Heart left ventricle (tissue), 16 donors: ENCODE measurements around the gene SLC5A10. TPM values are rescaled to one million over a fixed set of nuclear protein-coding genes. Genes with fewer than 3 reads are reported as not detected.
"Not testable (repeated sequence)": the region's sequence is repeated elsewhere in the genome, so short reads cannot be mapped to it uniquely, and the experiment has no call there.

Experiments
- ATAC-seq, 4 donors: fragments of 200-7000 bp; cut with Tn5 transposase; one replicate each; pipeline ENCODE4 v1.9.1; 2020 to 2022; ENCODE audit warnings: moderate library complexity in 4 of 4, mild to moderate bottlenecking in 3 of 4, moderate number of reproducible peaks in 1 of 4
- DNase-seq, 5 donors: peaks; one replicate each; pipeline ENCODE4 v3.0.0-alpha.2; 2020
- H3K27ac ChIP-seq, 12 donors: fragments of 200-600 bp; sonication (generic) in 4 of 12; one replicate each; pipeline versions ENCODE4 v1.5.0 to v1.8.0; 2016 to 2022; ENCODE audit warnings: mild to moderate bottlenecking in 2 of 12
- H3K27me3 ChIP-seq, 9 donors: fragments of 200-600 bp; sonication (generic) in 2 of 9; one replicate each; pipeline versions ENCODE4 v1.5.1 to v1.8.0; 2016 to 2022; ENCODE audit warnings: mild to moderate bottlenecking in 3 of 9
- H3K36me3 ChIP-seq, 9 donors: fragments of 200-600 bp; sonication (generic) in 2 of 9; one replicate each; pipeline versions ENCODE4 v1.5.0 to v1.8.0; 2018 to 2022; ENCODE audit warnings: mild to moderate bottlenecking in 2 of 9
- H3K4me1 ChIP-seq, 12 donors: fragments of 200-600 bp; sonication (generic) in 4 of 12; one replicate each; pipeline versions ENCODE4 v1.5.0 to v1.8.0; 2016 to 2022; ENCODE audit warnings: mild to moderate bottlenecking in 3 of 12
- H3K4me3 ChIP-seq, 12 donors: fragments of 200-600 bp; sonication (generic) in 4 of 12; one replicate each; pipeline versions ENCODE4 v1.5.0 to v1.8.0; 2017 to 2022; ENCODE audit warnings: mild to moderate bottlenecking in 9 of 12, moderate library complexity in 4 of 12
- H3K9me3 ChIP-seq, 12 donors: fragments of 200-600 bp; sonication (generic) in 4 of 12; one replicate each; pipeline versions ENCODE4 v1.5.0 to v1.8.0; 2016 to 2022; ENCODE audit warnings: mild to moderate bottlenecking in 1 of 12
- WGBS, 4 donors: extraction: QIAGEN DNeasy Blood & Tissue Kit in 2 of 4; methylation state at CpG; one replicate each; pipeline versions ENCODE4 v1.1.5 to v1.1.7; 2013 to 2018; 5-methylcytosine and 5-hydroxymethylcytosine counted together
- intact Hi-C, 10 donors: fragments of 100-400 bp; cut with DNase I; formaldehyde crosslinking; loops; one replicate each; pipeline versions ENCODE4 v1.11.1 to v1.14.2; 2022
- polyA plus RNA-seq, 2 donors: library from polyadenylated mRNA; stranded (reverse); fragments of 200-250 nt; gene quantifications; one replicate each; pipeline ENCODE4 v1.2.3, GENCODE V29; 2013
- total RNA-seq, 9 donors: library from RNA; depleted of rRNA in 2 of 9; stranded (reverse); fragments of >200 nt in 2 of 9; fragmentation: NEBNext Ultra II Directional in 3 of 9; extraction: Animal tissue kit (Norgen Biotek cat#: 25700) in 3 of 9; gene quantifications; one replicate each; pipeline versions ENCODE4 v1.1.0 to v1.2.4, GENCODE V29; 2016 to 2023
- donor health status: ischemic (EF 13 %, LVEDD 7.1; RV severe dilation, severe dysfunction).
- donor health status: healthy with polysubstance abuse.
- donor health status: DM: no; HTN: yes; CAD: no.
- donor health status: DM: no; HTN: no; CAD: no.
- donor health status: ischemic (EF 25% LVEDD 6.9; RV normal size, moderate dysfunction).
- donor health status: ischemic (EF 25% LVEDD 5.7; RV mildly dilated, moderate dysfunction).
- donor health status: healthy.
- donor health status: DM: yes; HTN: yes; CAD: no.
- donor health status: ischemic (EF 35%, LVEDD 5.7; RV mildly dilated, moderate dysfunction).
- donor health status: nonischemic (EF 11% LVEDD 7.7; RV severe dilation, severe dysfunction).
- donor health status: DM: yes; HTN: yes; CAD: no.
- donor health status: PGD.
- donor health status: ischemic (EF 29% LVEDD 5.4; RV normal size, mild dysfunction).
- donor health status: nonischemic (EF 23%, LVEDD 6.1; RV moderate dilation, normal function).

The SLC5A10 gene
- total and polyA plus RNA-seq, 11 donors = 0.04 to 0.31 (median 0.09) TPM; not detected in 7

DNA sequence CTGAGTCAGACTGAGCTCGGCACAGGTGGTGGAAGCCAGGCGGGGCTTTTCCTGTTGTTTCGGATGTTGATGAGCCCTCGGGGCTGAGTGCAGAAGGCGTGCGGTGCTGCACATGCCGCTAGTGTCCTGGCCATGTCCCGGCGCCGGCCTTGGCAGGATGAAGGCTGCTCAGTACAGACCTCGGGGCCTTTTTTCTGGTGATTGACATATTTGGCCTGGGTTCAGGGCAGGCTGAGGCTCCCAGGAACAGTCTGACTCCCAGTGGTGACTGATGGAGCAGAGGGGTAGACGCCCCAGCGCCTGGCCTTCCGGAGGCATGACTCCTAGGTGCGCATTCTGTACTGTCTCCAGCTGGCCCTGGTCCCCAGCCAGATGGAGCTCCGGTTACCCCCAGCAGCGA lies 86.0 kb downstream of the SLC5A10 start:
- H3K27ac ChIP-seq, H3K9me3 ChIP-seq, H3K4me3 ChIP-seq, intact Hi-C loops, H3K27me3 ChIP-seq, H3K36me3 ChIP-seq, H3K4me1 ChIP-seq, DNase-seq: not testable (repeated sequence)
- WGBS, 4 donors = no CpG with 5 or more reads among the region's 17 CpGs
- ATAC-seq = peak; percentile 81 to 88 (median 82)

DNA sequence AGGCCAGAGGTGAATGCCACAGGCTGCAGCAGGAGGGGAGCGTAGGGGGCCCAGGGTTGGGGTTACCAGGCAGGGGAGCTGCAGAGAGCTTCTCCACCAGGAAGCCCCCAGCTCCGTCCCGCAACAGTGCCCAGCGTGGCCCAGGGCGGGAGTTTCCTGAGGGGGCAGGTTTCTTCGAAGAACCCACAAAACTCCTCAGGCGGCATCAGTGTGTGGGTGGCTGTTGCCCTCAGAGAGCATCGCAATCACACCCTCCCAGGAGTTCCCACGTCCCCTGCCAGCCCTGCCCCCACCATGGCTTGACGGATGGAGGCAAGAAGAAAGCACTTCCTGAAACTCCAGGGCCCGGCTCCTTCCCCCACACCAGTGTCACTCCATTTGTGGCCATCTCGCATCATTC lies 86.8 kb downstream of the SLC5A10 start:
- DNase-seq, H3K27me3 ChIP-seq, H3K36me3 ChIP-seq, H3K4me1 ChIP-seq, H3K4me3 ChIP-seq, H3K27ac ChIP-seq, H3K9me3 ChIP-seq, intact Hi-C loops: not testable (repeated sequence)
- WGBS, 4 donors = no CpG with 5 or more reads among the region's 12 CpGs
- peak in 1 of 4 donors; percentile 8 for ATAC-seq

DNA sequence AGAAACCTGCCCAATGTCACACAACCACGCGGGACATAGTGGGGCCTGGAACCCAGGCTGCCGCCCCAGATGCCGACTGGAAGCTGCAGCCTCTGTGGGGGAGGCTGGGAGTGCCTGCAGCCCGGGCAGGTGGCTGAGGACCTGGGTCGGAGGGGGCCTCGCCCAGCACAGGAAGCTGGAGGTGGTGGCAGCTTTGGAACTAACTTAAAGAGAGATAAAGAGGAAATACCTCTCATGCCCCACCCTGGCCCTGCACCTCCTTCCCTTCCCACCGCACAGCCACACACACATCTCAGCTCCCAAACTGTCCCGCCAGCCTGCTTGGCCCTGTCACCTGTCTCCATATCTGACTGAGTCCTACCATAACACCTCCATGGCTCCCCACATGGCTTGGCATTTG lies 88.4 kb downstream of the SLC5A10 start:
- H3K27ac ChIP-seq, H3K27me3 ChIP-seq, ATAC-seq, H3K36me3 ChIP-seq, intact Hi-C loops, H3K4me3 ChIP-seq, H3K4me1 ChIP-seq, DNase-seq, H3K9me3 ChIP-seq: not testable (repeated sequence)
- no CpG with 5 or more reads among the region's 9 CpGs for WGBS, 4 donors

DNA sequence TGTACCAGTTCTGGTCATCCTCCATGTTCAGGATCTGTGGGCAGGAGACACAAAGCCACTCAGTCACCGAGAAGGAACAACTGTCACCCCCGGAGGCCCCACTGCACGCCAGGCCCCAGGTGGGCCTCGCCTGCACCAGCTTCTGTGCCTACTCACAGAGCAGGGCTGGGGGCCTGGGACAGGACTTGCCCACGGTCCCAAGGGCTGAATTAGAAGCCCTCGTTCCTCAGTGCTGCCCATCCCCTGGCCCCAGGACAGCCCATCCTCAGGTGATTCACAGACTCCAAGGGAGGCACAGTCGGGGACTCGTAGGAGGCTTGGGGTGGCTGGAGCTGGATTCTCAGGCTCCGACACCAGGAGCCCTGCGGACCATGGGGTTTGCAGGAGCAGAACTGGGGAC lies 89.9 kb downstream of the SLC5A10 start:
- intact Hi-C loops, DNase-seq, H3K27me3 ChIP-seq, H3K27ac ChIP-seq, H3K9me3 ChIP-seq, ATAC-seq, H3K4me1 ChIP-seq, H3K36me3 ChIP-seq, H3K4me3 ChIP-seq: not testable (repeated sequence)
- WGBS, 4 donors = 78 to 90% methylated on average over 3 to 4 of the region's 10 CpGs; no CpG with 5 or more reads in 2 of the 4 donors

DNA sequence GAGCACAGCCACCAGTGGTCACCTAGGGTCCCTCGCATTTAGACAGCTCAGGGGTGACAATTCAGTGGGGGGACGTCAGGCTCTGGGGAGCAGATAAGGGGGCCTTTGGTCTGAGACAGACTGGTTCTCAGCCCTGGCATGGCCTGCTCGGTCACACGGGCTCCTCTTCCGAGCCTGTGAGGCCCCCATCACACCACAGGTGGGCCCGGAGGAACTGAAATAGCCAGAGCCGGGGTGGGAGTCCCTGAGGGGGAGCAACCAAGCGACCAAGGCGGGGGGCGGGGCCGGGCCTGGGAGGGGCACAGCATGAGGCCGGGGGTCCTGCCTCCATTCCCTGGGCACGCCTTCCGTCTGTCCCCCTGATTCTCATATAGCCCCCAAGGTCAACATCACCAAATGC lies 90.4 kb downstream of the SLC5A10 start:
- H3K27me3 ChIP-seq, H3K4me1 ChIP-seq, intact Hi-C loops, DNase-seq, H3K27ac ChIP-seq, H3K9me3 ChIP-seq, ATAC-seq, H3K4me3 ChIP-seq, H3K36me3 ChIP-seq: not testable (repeated sequence)
- no CpG with 5 or more reads among the region's 14 CpGs for WGBS, 4 donors

DNA sequence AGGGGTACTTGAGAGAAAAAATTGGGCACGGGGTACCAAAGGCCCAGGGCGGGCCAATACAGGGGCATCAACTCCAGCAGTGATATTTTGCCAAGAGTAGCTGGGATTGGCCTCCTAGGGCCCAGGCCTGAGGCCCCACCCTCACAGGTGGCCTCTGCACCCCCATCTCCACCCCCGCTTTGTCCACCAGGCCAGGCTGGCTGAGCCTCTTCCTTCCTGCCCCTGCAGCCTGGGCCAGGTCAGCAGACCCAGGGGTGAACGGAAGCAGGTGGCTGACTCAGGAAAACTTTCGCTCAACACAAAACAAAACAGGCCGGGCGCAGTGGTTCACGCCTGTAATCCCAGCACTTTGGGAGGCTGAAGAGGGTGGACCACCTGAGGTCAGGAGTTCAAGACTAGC lies 91.1 kb downstream of the SLC5A10 start:
- H3K27me3 ChIP-seq, DNase-seq, H3K27ac ChIP-seq, H3K9me3 ChIP-seq, H3K36me3 ChIP-seq, intact Hi-C loops, H3K4me3 ChIP-seq, H3K4me1 ChIP-seq: not testable (repeated sequence)
- ATAC-seq = peak in 2 of 4 donors; percentile 16 to 52
- WGBS, 4 donors = no CpG with 5 or more reads among the region's 8 CpGs

DNA sequence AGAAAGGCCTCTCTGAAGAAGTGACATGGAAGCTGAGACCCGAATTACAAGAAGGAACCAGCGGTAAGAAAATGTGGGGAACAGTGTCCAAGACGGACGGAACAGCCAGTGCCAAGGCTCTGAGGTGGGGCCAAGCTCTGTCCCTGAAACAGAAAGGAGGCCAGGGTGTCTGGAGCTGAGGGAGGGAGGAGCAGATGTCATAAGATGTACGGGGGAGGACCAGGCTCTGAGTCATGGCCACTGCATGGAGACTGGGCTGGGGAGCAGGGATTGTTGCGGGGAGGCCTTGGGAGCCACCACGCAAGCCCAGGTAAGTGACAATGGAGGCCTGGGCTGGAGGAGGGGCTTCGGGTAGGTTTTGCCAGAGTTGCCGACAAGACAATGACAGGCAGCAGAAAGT lies 92.7 kb downstream of the SLC5A10 start:
- H3K27me3 ChIP-seq, intact Hi-C loops, DNase-seq, H3K9me3 ChIP-seq, H3K36me3 ChIP-seq, H3K4me1 ChIP-seq, H3K27ac ChIP-seq, H3K4me3 ChIP-seq, ATAC-seq: not testable (repeated sequence)
- no CpG with 5 or more reads among the region's 9 CpGs for WGBS, 4 donors

DNA sequence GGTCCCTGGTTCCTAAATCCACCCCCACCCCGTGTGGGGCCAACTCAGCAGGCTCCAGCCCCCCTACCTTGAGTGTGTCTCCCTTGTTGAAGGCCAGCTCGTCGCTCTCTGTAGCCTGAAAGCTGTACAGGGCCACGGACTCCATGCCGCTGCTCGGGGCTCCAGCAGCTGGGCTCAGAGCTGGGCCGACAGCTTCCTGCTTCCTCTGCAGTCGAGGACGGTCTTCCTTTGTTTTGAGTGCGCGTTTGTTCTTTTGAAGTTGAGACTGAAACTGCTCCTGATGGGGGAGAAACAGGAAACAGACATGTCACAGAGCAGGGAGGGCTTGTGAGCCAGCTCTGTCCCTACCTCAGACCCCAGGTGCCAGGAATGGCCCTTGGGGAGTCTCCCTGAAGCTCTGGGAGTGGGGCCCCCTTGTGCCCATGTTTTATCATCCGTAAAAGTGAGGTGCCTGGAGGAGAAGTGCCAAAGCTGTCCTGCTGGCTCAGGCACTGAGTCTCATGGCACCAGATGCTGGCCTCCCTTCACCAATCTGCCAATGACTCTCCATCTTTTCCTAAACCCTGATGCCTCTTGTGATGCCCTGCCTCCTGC lies 94.9 kb downstream of the SLC5A10 start, which contains the start of gene GRAP:
GRAP (minus strand) TSS at position 176 of the 594 bp plus-strand sequence; CDS start at position 145, 31 bp downstream.
- H3K36me3 ChIP-seq, H3K4me1 ChIP-seq, DNase-seq, H3K9me3 ChIP-seq, H3K27ac ChIP-seq, H3K4me3 ChIP-seq, H3K27me3 ChIP-seq, intact Hi-C loops: not testable (repeated sequence)
- peak; percentile 28 to 83 (median 50) for ATAC-seq
- no CpG with 5 or more reads among the region's 12 CpGs for whole genome bisulfite sequencing, 4 donors

DNA sequence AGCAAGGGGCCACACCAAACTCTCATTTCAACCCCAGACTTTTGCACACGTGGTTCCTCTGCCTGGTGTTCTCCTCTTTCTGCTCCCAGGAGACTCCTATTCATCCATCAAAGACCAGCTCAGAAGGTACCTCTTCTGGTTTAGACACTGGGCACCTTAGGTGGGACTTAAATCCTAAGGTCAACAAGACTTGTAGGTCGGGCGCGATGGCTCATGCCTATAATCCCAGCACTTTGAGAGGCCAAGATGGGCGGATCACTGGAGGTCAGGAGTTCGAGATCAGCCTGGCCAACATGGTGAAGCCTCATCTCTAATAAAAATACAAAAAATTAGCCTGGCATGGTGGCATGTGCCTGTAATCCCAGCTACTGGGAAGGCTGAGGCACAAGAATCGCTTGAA lies 95.5 kb downstream of the SLC5A10 start:
- peak in 1 of 5 donors; percentile 18 for DNase-seq
- WGBS, 4 donors = 95 to 100% (median 97%) methylated on average over 2 to 5 of the region's 7 CpGs

DNA sequence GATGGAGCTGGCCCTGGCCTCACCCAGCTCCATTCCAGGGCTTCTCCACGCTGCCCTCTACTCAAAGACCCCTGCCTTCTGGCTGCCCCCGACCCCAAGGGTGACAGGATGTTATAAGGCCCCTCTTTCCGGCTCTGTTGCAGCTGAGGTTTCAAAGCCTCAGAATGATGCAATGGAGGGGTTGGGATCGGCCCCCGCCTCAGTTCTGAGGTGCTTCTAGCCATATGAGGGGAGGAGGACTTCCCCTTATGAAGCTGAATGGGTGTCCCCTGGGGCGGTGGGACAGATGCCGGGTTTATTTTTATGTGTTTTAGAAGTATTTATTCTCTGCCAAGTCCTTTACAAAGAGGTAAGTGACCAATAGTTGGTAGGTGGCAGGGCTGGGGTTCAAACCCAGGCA lies 96.9 kb downstream of the SLC5A10 start:
- peak in 1 of 5 donors; percentile 1 for DNase-seq
- H3K36me3 ChIP-seq, H3K27me3 ChIP-seq, H3K4me3 ChIP-seq, intact Hi-C loops, H3K4me1 ChIP-seq, H3K9me3 ChIP-seq, ATAC-seq, H3K27ac ChIP-seq: not testable (repeated sequence)
- 71 to 81% methylated on average over 4 of the region's 7 CpGs; no CpG with 5 or more reads in 2 of the 4 donors for WGBS, 4 donors

More for the DNA sequence above, 95.5 kb downstream of the SLC5A10 start:
- H3K4me3 ChIP-seq, intact Hi-C loops, H3K27ac ChIP-seq, H3K4me1 ChIP-seq, H3K27me3 ChIP-seq, ATAC-seq, H3K36me3 ChIP-seq, H3K9me3 ChIP-seq: not testable (repeated sequence)

DNA sequence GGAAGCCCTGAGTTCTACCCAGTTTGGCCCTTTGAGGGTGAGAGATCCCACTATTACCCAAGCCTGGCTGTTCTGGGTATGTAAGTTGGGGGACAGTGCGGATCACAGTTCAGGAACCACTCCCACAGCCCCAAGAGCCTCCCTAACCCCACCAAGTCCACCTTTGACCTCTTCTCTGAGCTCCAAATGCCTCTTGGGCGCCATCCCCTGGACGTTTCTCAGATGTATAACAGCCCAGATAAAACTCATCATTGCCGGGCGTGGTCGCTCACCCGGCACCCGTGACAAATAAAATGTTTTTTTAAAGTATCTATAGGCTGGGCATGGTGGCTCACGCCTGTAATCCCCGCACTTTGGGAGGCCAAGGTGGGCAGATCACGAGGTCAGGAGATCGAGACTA lies 103.5 kb downstream of the SLC5A10 start:
- H3K9me3 ChIP-seq, intact Hi-C loops, H3K27ac ChIP-seq, H3K4me1 ChIP-seq, H3K36me3 ChIP-seq, H3K4me3 ChIP-seq, DNase-seq, H3K27me3 ChIP-seq: not testable (repeated sequence)
- ATAC-seq = peak; percentile 65 to 78 (median 75)
- no CpG with 5 or more reads among the region's 12 CpGs for WGBS, 4 donors
